Endometrial microvascular endothelial cells (primary cell): ENCODE results near the gene FBXL4. TPM values are rescaled to one million over a fixed set of nuclear protein-coding genes. Genes with fewer than 3 reads are reported as not detected.

Experiments used
- in situ Hi-C: cut with HindIII; loops from 2 replicates; pipeline ENCODE4 v1.10.0; 2017; ENCODE audit warnings: low sequenced_read_pairs, low pct_unique_long_range_greater_than_20kb; ENCODE audit errors: inconsistent ontology term
- total RNA-seq: library from RNA; depleted of rRNA; stranded (reverse); fragments of >200 nt; gene quantifications from one replicate; pipeline ENCODE4 v1.2.3, GENCODE V29; 2015; ENCODE audit errors: inconsistent ontology term

The FBXL4 gene
- total RNA-seq, 1 donor from 2014 or later: 9.7 TPM

DNA sequence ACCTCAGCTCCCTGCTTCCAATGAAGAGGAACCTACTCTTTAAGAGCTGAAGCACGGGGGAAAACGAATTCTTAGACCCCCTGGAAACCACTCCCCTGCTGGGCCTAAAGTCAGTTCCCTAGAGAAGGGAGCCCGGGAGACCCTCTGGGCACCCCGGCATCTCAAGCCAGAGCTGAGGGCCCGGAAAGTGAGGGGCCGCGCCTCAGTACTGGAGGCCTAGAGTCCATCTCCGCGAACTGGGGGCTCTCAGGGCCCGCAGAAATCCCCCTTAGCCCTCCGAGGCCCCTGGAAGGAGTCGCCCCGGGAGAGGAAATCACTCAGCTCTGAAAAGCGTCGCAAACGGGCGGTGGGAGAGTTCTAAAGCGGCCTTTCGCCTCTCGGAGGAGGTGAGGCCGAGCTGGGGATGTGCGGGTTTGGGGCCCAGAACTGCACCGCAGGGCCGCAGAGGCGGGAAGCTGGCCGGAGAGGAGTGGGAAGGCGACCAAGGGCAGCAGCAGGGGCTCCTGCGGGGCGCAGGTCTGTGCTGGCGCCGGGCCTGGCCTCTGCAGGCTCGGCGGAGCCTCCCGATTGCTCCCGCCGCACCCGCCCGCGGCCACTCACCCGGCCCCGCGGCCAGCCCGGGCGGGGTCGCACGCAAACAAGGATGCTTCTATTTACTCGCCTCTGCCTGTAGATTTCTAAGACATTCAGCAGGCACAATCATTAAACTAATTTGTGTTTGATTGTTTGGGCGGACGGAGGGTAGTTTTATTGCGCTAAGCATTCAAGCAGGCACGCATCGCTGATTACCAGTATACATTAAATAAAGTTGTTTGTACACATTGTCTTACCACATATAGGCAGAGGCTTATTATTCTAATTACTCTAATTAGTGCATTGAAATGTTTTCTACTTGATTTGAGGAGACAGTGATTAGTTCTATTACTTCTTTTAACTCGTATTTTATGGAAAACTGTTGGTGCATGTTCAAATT is 104.2 kb downstream of the FBXL4 start:
- in situ Hi-C loops: no loop called here

DNA sequence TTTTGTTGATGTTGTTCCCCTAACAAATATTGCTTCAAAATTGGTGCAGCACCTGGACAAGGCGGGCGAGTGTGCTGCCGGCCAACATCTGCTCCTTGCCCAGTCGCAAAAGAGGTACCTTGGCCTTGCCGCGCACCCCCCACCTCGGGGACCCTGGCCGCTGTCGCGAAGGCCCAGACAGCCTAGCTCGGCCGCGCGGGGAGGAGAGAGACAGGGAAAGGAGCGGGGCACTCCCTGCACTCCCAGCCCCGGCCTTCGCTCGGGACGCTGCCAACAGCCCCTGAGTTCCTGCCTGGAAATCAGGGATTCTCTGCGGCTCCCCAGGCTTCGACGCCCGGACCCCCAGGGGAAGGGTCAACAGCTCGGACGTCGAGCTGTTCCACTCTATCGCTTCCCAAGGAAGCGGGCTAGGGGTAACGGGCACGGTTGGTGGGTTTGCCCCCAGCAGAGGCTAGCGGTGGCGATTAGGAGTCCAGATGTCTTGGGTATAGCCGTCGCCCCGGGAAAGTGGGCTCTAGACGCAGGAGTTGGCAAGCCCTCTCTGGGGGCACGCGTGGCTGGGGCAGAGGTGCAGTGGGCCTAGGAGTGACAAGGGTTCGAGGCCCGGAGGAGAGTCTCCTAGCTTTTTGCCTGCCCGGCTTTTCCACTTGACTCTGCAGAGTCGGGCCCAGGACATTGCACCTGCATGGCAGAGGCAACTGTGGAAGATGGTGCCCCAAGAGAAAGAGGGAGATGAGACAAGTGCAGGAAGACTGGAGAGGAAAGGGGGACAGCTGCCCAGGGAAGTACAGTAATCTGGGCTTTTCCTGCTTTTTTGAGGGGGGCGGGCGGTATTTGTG is 105.2 kb downstream of the FBXL4 start:
- in situ Hi-C loops: no loop called here

DNA sequence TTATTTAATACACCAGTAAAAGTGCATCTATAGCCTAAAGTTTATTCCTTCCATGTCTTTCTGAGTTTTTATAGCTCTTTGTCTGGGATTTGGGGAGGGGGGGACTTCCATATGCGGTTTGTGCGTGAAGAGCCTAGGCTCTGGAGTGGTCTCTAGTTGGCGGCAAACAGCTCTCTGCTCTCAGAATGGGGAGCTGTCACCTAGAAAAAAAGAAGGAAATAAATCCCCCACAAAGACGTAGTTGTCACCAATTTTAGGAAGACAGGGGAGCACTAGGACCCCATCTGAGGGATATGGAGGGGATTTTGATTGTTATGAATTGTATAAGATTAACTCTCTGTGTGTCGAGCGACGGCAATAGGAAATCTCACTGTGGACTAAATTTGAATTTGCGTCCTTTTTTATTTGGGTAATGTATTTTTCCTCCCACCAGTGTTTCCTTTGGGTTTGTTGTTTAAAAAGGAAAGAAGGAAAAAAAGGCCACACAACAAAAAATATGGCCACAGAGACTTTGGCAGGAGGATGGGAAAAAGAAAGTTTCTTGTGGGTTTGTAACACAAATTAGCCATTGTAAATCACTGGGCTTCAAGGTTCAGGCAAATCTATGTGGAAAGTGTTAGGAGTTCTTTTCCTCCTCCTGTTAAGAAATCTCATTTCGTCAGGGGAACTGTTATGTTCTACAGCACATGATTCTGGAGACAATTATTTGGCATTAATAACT is 106.0 kb downstream of the FBXL4 start:
- in situ Hi-C loops: no loop called here

DNA sequence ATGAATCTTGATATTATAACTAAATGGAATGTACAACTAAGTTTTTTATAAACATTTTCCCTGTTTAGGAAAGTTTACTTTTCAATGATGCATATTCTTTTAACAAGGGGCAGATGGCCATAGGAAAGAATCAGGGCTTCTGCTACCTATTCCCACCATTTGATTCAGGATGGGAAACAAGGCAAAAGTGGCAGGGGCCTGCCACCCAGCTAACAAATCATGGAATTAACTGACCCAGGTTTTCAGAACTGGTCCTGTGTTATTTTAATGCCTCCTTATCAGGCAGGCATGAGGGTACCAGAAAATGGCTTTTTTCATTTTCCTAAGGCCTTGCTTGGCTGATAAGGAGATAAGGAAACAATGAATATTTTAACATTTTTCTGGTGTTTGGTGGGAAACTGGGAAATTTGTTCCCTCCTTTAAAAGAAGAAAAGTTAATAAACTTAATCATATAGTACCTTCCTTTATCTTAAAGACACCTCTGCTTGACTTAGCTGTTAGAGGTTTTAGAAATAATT is 106.7 kb downstream of the FBXL4 start:
- in situ Hi-C loops: no loop called here

DNA sequence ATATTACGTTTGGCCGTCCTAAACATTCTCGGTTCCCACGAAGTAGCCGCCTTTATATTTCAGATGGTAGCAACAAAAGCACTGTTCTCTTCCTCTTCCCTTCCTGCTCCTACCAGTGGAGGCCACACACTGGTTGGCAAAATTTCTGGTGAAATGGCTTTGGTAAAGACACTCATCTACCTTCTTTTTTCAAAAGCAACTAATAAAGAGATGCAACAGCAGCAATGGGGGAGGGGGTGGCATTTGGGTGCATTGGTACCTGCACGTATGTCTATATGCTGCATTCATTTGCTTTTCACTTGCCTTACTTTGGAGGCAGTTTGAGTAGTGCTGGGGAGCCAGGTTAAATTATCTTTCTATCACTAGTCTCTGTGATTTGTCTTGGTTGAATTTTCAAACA is 107.4 kb downstream of the FBXL4 start:
- in situ Hi-C loops: no loop called here

DNA sequence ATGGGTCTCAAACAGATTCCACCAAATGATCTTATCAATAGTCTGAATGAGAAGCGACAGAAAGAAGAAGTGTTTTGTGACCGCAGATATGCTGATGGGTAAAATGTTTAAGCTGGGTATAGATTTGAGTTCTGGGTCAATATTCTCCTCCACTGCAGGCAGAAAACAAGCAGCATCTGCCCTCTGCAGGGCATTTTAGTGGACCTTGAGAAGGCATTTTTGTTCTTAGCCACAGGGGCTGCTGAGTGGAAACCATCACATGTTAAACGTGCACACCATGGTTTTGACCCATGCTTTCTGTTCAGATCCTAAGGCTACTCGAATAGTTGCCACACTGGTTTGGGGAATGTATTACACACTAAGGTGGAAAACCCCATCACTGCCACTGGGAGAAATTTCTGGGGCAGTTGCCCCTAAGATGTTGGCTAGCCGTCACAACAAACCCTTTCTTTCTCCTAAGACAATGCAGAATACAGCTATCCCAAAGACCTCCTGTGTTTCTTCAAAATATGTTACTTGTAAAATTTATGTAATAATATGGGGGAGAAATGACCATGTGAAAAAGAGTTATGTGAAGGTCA is 107.9 kb downstream of the FBXL4 start:
- in situ Hi-C loops: no loop called here

DNA sequence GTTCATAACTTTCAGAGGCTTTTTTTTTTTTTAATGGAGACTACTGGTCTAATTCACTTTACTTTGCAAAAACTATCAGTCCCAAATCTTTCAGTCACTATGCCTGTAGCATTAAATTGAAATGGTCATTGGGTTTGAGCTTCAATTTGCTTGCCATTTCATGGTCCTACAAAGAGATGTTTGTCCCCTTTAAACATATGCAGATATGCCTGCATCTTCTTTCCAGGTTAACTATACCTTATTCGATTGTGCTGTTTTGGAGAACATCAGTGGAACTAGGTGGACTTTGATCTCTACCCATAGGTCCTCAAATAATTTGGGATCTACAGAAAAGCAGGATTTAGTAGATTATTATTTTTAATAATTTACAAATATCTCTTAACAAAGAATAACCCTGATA is 108.8 kb downstream of the FBXL4 start:
- in situ Hi-C loops: no loop called here

DNA sequence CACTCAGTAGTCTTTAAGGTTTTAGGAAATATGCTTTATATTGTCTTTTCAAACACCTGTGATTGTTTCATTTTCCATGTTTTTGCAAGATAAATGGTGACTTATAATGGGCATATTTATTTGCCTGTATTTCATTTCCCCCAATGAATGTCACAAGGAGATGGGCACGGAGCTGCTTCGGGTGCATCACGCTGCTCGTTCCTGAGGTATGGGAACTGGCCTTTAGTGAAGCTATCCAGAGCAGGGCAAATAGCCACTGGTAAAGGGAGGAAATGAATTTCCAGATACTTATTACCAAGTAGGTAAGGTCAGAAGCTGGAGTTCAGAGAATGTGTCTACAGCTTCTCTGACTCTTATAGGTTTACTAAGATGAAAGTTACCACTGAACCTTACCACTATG is 109.7 kb downstream of the FBXL4 start:
- in situ Hi-C loops: no loop called here

DNA sequence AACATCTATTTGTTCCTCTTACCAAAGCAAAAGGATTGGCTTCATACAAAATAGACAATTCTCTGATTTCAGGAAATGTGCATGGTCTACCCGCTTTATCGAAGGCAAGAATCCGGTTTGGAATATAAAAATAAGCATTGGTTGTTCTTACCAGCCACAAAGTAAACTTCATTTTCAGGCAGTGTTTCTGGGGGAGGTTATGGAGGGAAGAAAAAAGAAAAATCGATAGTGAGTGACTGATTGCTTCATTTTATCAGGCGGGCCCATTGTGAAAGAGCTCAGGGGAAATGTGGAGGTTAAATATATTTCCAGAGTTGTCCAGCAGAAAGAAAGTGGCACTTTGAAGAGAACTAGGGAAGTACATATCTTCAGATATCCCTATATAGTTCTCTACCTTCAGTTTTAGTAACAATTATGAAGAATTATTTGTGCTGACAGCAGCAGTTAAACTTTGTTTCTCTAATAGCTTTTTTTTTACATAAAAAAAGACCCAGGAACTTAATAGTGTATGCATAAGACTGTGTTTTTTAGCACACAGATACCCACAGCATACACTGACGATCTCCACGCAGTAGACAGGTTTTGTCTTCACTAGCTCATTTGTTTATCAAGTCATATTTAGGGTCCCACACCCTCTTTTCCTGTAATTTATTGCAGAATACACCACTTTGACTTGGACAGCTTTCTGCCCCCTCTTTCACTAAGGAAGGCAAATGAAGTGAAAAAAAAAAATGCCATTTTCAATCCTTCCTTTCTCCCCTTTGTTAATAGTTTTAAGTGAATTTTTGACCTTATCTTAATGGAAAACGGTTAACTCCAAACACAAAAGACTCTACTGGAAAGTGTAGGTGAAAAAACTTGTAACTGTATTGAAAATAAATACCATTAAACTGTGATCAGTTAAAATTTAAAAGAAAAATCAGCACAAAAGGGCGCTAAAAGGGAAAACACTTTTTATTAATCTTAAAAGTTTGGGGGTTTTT is 110.5 kb downstream of the FBXL4 start:
- in situ Hi-C loops: no loop called here

DNA sequence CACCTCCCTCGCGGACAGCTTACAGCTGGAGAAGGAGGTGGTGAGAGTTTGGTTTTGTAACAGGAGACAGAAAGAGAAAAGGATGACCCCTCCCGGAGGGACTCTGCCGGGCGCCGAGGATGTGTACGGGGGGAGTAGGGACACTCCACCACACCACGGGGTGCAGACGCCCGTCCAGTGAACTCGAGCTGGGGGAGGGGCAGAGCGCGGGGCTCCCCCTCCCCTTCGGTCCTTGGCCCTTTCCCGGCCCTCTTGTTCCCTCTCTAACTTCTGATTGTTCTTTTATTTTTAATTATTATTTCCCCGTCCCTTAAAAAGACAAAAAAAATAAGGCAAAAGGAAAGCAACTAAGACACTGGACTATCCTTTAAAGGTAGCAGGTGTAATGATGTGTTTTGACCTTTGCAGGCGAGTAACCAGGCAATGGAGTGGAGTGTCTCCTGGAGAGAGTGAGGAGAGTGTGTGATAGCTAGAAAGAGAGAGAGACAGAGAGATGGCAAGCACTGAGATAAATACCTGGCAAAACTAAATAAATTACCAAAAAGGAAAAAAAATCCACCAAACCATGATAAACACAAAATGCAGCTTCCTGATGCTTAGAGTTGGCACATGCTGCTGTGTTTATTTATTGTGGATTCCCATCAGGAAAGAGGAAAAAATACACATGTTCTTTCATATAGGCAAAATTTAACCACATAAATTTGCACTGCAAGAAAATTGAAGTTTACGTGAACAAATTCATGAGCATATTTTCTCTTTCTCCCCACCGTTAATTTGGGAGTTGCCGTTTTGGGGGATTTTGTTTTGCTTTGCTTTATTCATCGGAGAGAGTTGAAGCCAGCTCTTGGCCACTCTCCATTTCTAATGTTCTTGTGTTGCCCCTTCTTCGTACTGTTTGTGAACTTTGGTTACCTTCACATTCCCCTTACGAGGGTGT is 111.5 kb downstream of the FBXL4 start:
- in situ Hi-C loops: no loop called here

DNA sequence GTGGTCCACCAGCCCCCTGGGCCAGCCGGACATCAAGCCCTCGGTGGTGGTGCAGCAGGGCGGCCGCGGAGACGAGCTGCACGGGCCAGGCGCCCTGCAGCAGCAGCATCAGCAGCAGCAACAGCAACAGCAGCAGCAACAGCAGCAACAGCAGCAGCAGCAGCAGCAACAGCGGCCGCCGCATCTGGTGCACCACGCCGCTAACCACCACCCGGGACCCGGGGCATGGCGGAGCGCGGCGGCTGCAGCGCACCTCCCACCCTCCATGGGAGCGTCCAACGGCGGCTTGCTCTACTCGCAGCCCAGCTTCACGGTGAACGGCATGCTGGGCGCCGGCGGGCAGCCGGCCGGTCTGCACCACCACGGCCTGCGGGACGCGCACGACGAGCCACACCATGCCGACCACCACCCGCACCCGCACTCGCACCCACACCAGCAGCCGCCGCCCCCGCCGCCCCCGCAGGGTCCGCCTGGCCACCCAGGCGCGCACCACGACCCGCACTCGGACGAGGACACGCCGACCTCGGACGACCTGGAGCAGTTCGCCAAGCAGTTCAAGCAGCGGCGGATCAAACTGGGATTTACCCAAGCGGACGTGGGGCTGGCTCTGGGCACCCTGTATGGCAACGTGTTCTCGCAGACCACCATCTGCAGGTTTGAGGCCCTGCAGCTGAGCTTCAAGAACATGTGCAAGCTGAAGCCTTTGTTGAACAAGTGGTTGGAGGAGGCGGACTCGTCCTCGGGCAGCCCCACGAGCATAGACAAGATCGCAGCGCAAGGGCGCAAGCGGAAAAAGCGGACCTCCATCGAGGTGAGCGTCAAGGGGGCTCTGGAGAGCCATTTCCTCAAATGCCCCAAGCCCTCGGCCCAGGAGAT is 112.4 kb downstream of the FBXL4 start:
- in situ Hi-C loops: no loop called here

DNA sequence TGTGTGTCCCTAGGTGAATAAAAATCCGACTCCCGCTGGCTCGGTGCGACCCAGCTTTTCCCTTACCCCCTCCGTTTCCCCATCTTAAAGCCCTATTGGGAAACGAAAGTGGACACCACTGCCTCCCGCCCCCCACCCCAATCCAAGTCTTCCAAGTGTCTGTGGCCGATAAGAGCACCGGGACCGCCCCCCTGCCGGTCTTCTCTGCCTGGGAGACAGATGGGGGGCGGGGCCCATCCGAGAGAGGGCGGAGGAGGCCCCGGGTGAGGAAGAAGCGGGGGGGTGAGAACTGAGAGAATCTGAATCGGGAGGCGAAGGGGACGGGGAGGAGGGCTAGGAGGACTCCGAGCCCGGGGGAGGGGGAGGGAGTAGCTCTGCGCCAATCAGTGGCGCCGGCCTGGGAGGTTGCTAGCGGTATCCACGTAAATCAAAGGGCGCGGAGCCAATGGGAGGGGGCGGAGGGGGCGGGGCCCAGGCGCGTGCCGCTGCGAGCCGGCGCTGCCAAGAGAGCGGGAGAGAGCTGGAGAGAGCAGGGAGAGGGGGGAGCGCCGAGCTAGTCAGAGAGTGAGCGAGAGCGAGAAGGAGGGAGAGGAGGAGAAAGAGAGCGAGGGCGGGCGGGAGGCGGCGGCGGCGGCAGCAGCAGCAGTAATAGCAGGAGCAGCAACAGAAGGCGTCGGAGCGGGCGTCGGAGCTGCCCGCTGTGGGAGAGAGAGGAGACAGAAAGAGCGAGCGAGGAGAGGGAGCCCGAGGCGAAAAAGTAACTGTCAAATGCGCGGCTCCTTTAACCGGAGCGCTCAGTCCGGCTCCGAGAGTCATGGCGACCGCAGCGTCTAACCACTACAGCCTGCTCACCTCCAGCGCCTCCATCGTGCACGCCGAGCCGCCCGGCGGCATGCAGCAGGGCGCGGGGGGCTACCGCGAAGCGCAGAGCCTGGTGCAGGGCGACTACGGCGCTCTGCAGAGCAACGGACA is 113.4 kb downstream of the FBXL4 start, which contains the start of gene POU3F2:
Gene POU3F2, plus strand, starts transcription at position 515 of the 972 bp plus-strand sequence. Its CDS starts 300 bp downstream, at position 815.
- in situ Hi-C loops: no loop called here

DNA sequence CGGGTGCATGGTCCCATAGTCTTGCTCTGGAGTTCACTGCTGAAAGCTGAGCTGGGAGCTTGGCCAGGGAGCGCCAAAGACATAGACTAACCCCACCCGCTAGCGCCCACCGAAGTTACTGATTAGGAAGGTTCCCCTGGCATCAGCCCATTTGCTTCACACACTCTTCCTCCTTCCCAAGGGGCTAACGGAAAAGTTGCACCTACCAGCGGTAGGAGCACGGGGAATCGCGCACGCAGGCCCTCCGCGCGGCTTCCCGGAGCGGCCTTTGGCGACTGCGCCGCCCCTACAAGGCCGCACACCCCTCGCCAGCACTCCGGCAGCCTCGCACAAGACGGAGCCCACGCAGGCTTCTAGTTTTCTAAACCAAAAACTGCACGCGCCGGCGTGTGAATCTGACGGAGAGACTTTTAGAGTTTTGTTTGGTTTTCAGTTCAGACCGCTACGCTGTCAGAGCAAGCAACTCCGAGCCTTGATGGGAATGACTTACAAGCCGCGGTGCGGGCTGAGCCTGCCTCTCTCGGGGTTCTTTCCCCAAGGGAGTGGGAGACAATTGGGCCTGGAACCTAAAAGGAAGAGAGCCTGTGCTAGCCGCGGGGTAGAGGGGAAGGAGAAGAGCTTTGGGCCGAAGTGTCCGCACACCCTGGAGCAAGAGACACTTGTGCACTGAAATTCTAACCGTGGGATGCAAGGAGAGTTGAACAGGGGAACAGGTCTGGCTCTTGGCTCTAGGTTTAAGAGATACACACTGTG is 114.3 kb downstream of the FBXL4 start:
- in situ Hi-C loops: no loop called here

DNA sequence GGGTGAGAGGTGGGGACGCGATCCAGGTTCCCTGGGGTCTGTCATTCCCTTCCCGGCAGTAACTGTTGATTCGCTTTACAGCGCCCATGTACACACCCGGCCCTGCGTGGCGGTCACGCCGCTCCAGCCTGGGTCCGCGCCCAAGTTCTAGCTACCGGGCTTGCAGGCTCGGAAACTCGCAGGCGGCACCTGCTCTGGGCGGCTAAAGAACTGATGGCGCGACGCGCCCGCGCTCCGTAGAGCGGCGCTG is 114.8 kb downstream of the FBXL4 start:
- in situ Hi-C loops: no loop called here
